ENCODE data around the gene IL4R. TPM values are rescaled to one million over a fixed set of nuclear protein-coding genes. Genes with fewer than 3 reads are reported as not detected.
A peak's percentile ranks its signal among the peaks of the same experiment; 100 is the strongest.
"Not testable (repeated sequence)": the region's sequence is repeated elsewhere in the genome, so short reads cannot be mapped to it uniquely, and the experiment has no call there.

Gene IL4R
- total RNA-seq, 6 experiments from 2014 or later = 38.8 to 147 (median 46.9) TPM

DNA sequence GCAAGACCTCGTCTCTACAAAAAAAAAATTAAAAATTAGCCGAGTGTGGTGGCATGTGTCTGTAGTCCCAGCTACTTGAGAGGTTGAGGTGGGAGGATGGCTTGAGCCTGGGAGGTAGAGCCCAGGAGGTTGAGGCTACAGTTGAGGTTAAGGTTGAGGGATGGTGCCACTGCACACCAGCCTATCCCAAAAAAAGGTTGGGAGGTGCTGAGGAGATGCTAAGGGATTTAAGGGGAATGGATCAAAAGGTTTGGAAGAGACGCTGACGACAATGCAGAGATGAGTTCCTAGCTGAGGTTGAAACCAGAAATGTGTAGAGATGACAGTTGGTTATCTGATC is 40.5 kb upstream of the IL4R start:
- TF ChIP-seq, protein P1, sequence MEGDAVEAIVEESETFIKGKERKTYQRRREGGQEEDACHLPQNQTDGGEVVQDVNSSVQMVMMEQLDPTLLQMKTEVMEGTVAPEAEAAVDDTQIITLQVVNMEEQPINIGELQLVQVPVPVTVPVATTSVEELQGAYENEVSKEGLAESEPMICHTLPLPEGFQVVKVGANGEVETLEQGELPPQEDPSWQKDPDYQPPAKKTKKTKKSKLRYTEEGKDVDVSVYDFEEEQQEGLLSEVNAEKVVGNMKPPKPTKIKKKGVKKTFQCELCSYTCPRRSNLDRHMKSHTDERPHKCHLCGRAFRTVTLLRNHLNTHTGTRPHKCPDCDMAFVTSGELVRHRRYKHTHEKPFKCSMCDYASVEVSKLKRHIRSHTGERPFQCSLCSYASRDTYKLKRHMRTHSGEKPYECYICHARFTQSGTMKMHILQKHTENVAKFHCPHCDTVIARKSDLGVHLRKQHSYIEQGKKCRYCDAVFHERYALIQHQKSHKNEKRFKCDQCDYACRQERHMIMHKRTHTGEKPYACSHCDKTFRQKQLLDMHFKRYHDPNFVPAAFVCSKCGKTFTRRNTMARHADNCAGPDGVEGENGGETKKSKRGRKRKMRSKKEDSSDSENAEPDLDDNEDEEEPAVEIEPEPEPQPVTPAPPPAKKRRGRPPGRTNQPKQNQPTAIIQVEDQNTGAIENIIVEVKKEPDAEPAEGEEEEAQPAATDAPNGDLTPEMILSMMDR (IDR thresholded peaks at IDR 0.05) = no peak
- TF ChIP-seq POLR2A (IDR thresholded peaks at IDR 0.05) = no peak
- intact Hi-C loops (cut with DNase I) = no loop called here
- Histone ChIP-seq H3K36me3 (no peaks in the 10 kb centered on the region), H3K27ac (no peak overlapping the region), H3K4me1 (peaks cover 0 to 9% (median 2%) of the 10 kb centered on the region in 4 donors), H3K27me3 (no peaks in the 10 kb centered on the region), H3K4me3 (no peak overlapping the region), H3K9me3 (no peaks in the 10 kb centered on the region)
- WGBS (ENCODE audit: insufficient coverage, low coverage, low lambda C conversion rate, missing lambda C conversion rate) = 96% methylated on average over 4 of the region's 4 CpGs
- DNase-seq (peak in 1 of 3 donors; percentile 21), ATAC-seq (no peak)

DNA sequence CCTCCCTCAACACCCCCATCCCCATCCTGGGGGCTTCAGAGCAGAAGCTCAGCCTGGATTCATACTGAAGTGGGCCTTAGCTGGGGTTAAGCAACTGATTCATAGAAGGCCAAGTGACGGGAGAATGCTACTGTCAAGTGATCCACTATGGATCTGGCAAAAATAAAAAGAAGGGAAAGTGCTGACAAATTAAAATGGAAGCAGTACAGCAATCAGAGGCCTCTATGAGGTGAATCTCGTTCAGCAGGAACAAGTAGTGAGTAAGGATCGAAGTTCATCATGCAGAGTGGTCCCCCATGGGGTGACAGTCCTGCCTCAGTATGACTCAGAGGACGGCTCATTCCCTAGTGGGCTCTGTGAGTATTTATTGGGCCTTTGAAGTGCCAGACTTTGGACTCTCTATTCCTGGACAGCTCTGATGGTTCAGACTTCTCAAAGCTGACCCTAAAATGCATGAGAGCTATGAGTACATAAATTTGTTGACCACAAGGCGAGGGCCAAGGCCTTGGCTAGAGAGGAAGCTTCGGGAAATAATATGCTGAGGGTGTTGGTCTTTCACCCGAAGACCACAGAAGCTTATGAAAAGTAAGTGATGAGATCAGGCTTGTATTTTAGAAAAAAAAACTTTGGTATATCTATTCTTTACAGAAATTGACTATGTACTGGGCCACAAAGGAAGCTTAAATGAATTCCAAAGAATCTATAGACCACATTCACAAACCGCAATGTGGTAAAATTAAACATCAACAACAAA is 39.9 kb upstream of the IL4R start:
- intact Hi-C loops (cut with DNase I) = no loop called here
- H3K4me1 ChIP-seq = peaks cover 0 to 9% (median 2%) of the 10 kb centered on the region in 4 donors
- no peak for TF ChIP-seq POLR2A (IDR thresholded peaks at IDR 0.05)
- TF ChIP-seq, protein P1 (IDR thresholded peaks at IDR 0.05) = no peak
- no peak overlapping the region for H3K27ac ChIP-seq
- ATAC-seq (peak in 2 of 4 donors; percentile 39 to 80), DNase-seq (peak in 1 of 3 donors; percentile 28)
- H3K27me3 ChIP-seq = no peaks in the 10 kb centered on the region
- no peaks in the 10 kb centered on the region for H3K9me3 ChIP-seq
- no peak overlapping the region for H3K4me3 ChIP-seq
- no peaks in the 10 kb centered on the region for H3K36me3 ChIP-seq
- 69% methylated on average over 6 of the region's 8 CpGs for WGBS (ENCODE audit: insufficient coverage, low coverage, low lambda C conversion rate, missing lambda C conversion rate)

DNA sequence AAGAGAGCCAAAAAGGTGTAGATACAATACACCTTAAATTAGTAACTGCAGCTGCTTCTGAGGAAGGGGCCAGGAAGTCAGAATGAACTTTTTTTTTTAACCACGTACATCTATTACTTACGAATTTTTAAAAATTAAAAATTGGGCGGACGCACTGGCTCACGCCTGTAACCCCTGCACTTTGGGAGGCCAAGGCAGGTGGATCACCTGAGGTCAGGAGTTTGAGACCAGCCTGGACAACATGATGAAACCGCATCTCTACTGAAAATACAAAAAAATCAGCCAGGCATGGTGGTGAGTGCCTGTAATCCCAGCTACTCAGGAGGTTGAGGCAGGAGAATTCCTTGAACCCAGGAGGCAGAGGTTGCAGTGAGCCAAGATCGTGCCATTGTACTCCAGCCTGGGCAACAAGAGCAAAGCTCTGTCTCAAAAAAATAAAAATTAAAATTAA is 39.3 kb upstream of the IL4R start:
- H3K27ac ChIP-seq; H3K27me3 ChIP-seq; H3K9me3 ChIP-seq; ATAC-seq; H3K36me3 ChIP-seq; H3K4me1 ChIP-seq; intact Hi-C loops (cut with DNase I); H3K4me3 ChIP-seq: not testable (repeated sequence)
- 88% methylated on average over 7 of the region's 7 CpGs for WGBS (ENCODE audit: insufficient coverage, low coverage, low lambda C conversion rate, missing lambda C conversion rate)
- peak in 1 of 3 donors; percentile 4 for DNase-seq

DNA sequence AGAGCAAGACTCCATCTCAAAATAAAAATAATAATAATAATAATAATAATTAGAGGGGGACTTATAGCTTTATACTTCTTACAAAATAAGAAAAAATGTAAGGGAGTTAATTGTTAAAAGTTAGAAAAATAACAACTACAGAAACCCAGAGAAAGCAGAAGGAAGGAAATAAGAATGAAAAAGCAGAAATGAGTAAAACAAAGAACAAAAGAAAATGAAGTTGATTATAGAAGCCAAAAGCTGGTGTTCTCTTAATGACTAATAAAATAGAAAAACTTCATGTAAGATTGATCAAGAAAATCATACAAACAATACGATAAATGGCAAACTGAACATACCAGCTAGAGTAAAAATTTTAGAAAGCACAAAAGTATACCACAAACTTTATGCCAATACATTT is 38.4 kb upstream of the IL4R start:
- WGBS (ENCODE audit: insufficient coverage, low coverage, low lambda C conversion rate, missing lambda C conversion rate) = 62% methylated on average over 1 of the region's 1 CpG
- Histone ChIP-seq H3K9me3 (no peaks in the 10 kb centered on the region), H3K4me1 (no peaks in the 10 kb centered on the region), H3K27ac (no peak overlapping the region), H3K27me3 (no peaks in the 10 kb centered on the region), H3K4me3 (no peak overlapping the region), H3K36me3 (no peaks in the 10 kb centered on the region)
- ATAC-seq (no peak), DNase-seq (no peak)
- intact Hi-C loops (cut with DNase I) = no loop called here
- no peak for TF ChIP-seq POLR2A (IDR thresholded peaks at IDR 0.05)
- TF ChIP-seq, protein P1 (IDR thresholded peaks at IDR 0.05) = no peak

DNA sequence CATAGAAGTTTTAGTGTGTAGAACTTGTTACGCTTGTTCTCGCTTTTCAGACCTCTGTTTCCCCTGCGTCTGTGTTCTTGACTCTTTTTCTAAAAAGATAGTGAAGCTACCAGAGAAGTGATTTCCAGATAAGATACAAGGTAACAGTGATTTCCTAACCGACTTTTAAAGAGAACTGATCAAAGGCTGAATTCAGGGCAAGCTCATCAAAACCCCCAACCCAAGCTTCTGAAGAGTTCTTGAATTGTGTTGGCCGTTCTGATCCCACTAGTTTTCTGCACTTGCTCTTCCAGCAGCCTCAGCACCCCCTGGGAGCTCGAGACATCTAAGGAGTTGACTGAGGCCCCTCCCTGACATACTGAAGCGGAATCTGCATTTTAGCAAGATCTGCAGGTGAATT is 32.5 kb upstream of the IL4R start:
- H3K4me1 ChIP-seq = no peaks in the 10 kb centered on the region
- TF ChIP-seq POLR2A (IDR thresholded peaks at IDR 0.05) = no peak
- TF ChIP-seq, protein P1 (IDR thresholded peaks at IDR 0.05) = no peak
- H3K36me3 ChIP-seq = no peaks in the 10 kb centered on the region
- H3K27me3 ChIP-seq = no peaks in the 10 kb centered on the region
- ATAC-seq (no peak), DNase-seq (peak in 1 of 3 donors; percentile 27)
- intact Hi-C loops (cut with DNase I) = no loop called here
- no peaks in the 10 kb centered on the region for H3K9me3 ChIP-seq
- H3K4me3 ChIP-seq = no peak overlapping the region
- 72% methylated on average over 6 of the region's 7 CpGs for WGBS (ENCODE audit: insufficient coverage, low coverage, low lambda C conversion rate, missing lambda C conversion rate)
- H3K27ac ChIP-seq = no peak overlapping the region

All from right lobe of liver (tissue), 6 donors.